GM18858 (cell line): ENCODE measurements around the gene BCAR3.
"Not testable (repeated sequence)": the region's sequence is repeated elsewhere in the genome, so short reads cannot be mapped to it uniquely, and the experiment has no call there.

Experiments
- ATAC-seq: cut with Tn5 transposase; IDR thresholded peaks from one replicate; pipeline ENCODE4 v1.9.1; 2021; ENCODE audit not compliant: unreplicated experiment

BCAR3 gene

GRCh38 chr1:93707956-93708355, 26.3 kb upstream of the BCAR3 start:
- ATAC-seq: peak; percentile 55

GRCh38 chr1:93705892-93706500, 24.4 kb upstream of the BCAR3 start:
- ATAC-seq: no peak

- peak; percentile 52 for ATAC-seq
Measured at GRCh38 chr1:93704052-93704451, 22.4 kb upstream of the BCAR3 start.

GRCh38 chr1:93703643-93704042, 22.0 kb upstream of the BCAR3 start:
- ATAC-seq: peak; percentile 9

DNA sequence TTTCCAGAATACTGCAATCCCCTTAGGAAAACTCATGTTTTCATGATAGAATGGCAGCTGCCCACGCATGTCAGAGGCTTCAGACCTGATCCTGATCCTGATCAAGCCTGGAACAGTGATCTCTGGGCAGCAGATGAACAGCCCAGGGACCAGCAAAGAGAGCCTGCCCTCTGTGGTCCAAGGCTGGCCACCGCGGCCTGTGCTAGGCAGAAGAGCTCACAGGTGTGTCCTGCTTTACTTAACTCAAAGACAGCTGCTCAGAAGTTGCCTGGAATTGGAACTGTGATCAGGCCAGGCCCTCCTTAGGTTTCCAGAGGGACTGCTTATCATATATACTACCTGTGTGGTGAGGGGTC, 21.2 kb upstream of the BCAR3 start:
- no peak for ATAC-seq

GRCh38 chr1:93702111-93702827, 20.6 kb upstream of the BCAR3 start:
- no peak for ATAC-seq

- ATAC-seq: no peak
Measured at GRCh38 chr1:93701629-93702028, 20.0 kb upstream of the BCAR3 start.

DNA sequence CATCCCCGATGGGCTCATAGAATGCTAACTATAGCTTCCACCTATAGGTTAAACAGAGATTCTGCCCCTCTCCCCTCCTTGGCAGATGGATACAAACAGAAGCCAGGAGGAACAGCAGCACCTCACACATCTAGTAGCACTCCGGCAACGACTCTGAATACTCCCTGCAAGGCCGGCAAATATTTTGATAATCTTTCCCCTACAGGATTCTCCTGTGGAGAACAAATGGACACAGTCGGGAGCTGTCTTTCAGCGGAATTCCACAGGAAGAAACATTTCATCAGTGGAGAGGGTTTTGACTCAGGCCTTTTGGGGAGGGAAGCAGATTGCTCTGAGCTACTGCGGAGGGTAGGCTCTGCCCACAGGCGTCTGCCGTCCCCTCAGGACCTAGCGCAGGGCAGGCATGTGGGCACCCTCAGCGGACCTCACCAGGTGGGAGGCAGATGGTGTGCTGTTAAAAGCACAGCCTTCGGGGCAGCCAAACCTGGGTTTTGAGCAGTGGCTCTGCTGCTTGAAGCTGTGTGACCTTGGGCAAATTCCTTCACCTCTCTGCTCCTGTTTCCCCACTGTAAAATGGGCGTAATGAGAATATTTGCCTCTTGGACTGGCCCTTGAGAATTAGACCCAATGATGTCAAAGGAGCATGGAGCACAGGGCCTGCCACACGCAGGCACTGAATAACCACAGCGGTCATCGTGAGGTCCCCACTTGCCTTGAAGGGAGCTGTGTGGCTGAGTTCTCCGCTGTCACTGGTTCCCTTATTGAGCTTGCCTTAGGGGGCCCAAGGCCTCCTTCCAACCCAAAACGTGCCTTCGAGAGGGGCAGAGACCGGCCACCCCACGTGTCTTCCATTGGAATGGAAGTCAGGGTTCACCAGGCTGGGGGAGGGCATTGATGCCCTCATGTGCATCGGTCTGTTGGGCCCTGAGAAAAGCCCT, 19.2 kb upstream of the BCAR3 start:
- ATAC-seq: no peak

DNA sequence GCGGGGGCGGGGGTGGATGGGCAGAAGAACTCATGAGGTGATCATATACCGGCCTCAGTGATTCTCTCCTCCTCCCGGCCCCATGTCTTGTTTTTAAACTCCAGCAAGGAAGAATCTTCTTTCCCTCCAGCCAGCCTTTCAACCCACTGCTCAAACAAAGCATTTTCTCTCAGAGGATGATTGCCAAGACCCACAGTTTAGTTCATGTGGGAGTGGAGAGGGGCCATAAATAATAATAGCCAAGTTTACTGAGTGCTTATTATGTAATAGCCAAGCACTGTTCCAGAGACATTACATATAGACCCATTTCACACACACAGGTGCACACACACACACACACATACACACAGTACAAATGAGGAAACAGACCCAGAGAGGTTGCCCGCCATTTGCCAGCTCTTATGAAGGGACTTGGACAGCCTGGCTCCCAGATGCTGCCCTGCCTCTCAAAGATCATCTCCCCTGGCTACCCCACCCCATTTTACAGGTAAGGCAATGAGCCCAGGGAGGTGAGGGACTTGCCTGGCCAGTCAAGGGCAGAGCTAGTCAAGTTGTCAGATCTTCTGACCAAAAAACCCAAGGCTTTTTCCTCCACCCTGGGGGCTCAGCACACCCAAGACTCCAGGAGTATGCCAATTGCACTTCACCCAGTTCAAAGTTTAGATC, 18.0 kb upstream of the BCAR3 start:
- no peak for ATAC-seq

DNA sequence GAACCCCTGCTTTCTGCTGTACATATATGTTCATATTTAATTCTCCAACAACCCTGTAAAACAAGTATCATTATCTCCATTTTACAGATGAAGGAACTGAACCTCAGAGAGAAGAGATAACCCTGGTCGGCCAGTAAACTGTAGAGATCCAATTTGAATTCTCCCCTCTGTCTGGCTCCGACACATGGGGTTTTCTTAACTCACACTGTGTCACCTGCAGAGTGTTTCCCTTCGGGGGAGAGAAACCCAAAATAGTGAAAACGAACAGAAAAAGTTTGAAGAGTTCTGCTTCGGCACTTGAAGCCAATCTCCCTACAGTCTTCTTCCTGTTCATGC, 17.4 kb upstream of the BCAR3 start:
- no peak for ATAC-seq

- ATAC-seq: no peak
Measured at GRCh38 chr1:93698329-93699048, 16.9 kb upstream of the BCAR3 start.

DNA sequence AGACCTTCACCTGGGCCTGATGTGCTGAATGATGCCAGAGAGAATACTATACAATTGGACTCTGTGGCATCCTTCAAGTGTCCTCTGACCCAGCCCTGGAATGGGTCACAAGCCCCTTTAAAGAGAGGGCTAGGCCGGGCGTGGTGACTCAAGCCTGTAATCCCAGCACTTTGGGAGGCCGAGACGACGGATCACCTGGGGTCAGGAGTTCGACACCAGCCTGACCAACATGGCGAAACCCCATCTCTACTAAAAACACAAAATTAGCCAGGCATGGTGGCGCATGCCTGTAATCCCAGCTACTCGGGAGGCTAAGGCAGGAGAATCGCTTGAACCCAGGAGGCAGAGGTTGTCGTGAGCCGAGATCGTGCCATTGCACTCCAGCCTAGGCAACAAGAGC, 15.9 kb upstream of the BCAR3 start:
- ATAC-seq: not testable (repeated sequence)

- ATAC-seq: no peak
Measured at GRCh38 chr1:93695411-93696005, 13.9 kb upstream of the BCAR3 start.

DNA sequence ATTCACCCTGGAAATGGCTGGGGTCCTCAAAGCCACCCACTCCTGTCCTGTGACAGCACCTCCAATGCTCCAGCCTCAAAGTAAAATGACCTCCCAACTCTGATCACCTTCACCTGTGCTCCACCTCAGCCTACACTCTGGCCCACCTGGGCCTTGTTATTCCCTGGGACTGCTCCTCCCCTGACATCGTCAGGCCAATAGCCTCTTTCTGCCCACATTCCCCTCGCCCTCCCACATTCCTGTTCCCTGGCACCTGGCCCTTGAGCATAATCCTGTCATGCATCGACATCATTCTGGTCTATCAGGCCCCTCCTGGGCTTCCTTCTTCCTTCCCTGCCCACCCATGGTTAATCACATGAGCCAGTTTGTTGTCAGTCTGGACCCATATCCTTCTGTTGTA, 13.2 kb upstream of the BCAR3 start:
- no peak for ATAC-seq

GRCh38 chr1:93694039-93694438, 12.4 kb upstream of the BCAR3 start:
- no peak for ATAC-seq

GRCh38 chr1:93692983-93693591, 11.4 kb upstream of the BCAR3 start:
- ATAC-seq: peak; percentile 79

- no peak for ATAC-seq
Measured at GRCh38 chr1:93692451-93692861, 10.8 kb upstream of the BCAR3 start.

- no peak for ATAC-seq
Measured at GRCh38 chr1:93692026-93692425, 10.4 kb upstream of the BCAR3 start.

GRCh38 chr1:93690921-93691789, 9.5 kb upstream of the BCAR3 start:
- ATAC-seq: no peak
